Type B pancreatic cell (in vitro differentiated cells): ENCODE data around the gene SCYGR4. TPM values are rescaled to one million over a fixed set of nuclear protein-coding genes. Genes with fewer than 3 reads are reported as not detected.
"Not testable (repeated sequence)": the region's sequence is repeated elsewhere in the genome, so short reads cannot be mapped to it uniquely, and the experiment has no call there.

ENCODE experiments used
- DNase-seq: peaks from one replicate; pipeline ENCODE4 v3.0.0; 2021; ENCODE audit warnings: mixed read lengths; ENCODE audit not compliant: unreplicated experiment; ENCODE audit errors: extremely low spot score
- H3K27ac Mint-ChIP-seq: 2 replicates; pipeline ENCODE4 v1.8.0; 2021; ENCODE audit warnings: mild to moderate bottlenecking, mixed read lengths
- H3K27me3 Mint-ChIP-seq: 2 replicates; pipeline ENCODE4 v1.8.0; 2021; ENCODE audit warnings: mixed read lengths
- H3K36me3 Mint-ChIP-seq: 2 replicates; pipeline ENCODE4 v1.8.0; 2021; ENCODE audit warnings: mixed read lengths
- H3K4me1 Mint-ChIP-seq: one replicate; pipeline ENCODE4 v1.8.0; 2021; ENCODE audit warnings: mixed read lengths; ENCODE audit not compliant: unreplicated experiment
- H3K4me3 Mint-ChIP-seq: 2 replicates; pipeline ENCODE4 v1.8.0; 2021; ENCODE audit warnings: mild to moderate bottlenecking, mixed read lengths
- H3K9me3 Mint-ChIP-seq: 2 replicates; pipeline ENCODE4 v1.8.0; 2021; ENCODE audit warnings: mixed read lengths
- CTCF ChIP-seq: fragments of 200-600 bp; sonication (generic); conservative IDR thresholded peaks from 2 replicates; pipeline ENCODE4 v1.5.0; 2021; ENCODE audit warnings: antibody characterized with exemption, mild to moderate bottlenecking
- total RNA-seq: library from RNA; stranded (reverse); gene quantifications from 2 replicates; pipeline ENCODE4 v1.2.1, GENCODE V29; 2021; ENCODE audit warnings: low replicate concordance

The SCYGR4 gene
- total RNA-seq, 1 donor from 2014 or later: not detected

DNA sequence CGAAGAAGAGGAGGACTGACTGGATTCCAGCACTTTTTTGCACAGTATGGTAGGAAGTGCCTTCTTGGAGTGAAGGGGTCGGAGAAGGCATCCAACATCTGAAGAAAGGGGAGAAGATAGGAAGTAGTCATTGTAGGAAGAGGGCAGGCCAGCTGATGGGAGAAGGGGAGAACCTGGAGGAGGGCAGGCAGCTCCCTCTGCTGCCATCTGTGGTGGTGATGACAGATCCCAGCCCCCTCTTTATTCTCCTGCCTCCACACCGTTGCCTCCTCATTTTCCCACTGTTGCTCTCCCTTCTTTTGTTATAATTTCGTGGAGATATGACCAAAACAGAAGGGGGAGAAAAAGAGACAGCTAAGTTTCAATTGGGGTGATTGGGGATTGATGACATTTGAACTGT is 21.5 kb upstream of the SCYGR4 start:
- no peak for TF ChIP-seq CTCF
- Mint-ChIP-seq H3K27ac (no peak overlapping the region), H3K4me1 (no peaks in the 10 kb centered on the region), H3K4me3 (no peak overlapping the region), H3K9me3 (no peaks in the 10 kb centered on the region), H3K36me3 (no peaks in the 10 kb centered on the region), H3K27me3 (peaks cover 6% of the 10 kb centered on the region)
- no peak for DNase-seq

DNA sequence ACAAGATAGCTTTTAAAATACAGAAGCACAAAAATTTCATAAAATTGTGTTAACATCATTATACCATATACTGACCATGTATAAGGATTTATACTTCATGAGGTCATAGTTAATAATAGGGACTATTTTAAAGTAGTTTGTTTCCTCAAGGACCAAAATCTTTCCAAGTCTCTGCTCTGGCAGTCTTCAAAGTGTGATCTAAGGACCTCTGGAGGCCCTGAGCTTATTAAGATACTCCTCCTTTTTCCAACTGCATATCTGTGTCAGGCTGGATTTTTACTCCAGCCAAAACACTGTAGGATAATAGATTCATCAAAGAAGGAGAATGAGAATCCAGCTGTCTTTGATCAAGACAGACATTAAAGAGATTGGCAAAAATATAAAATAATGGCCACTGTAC is 20.3 kb upstream of the SCYGR4 start:
- Mint-ChIP-seq H3K36me3 (no peaks in the 10 kb centered on the region), H3K27ac (no peak overlapping the region), H3K9me3 (no peaks in the 10 kb centered on the region), H3K27me3 (peaks cover 6% of the 10 kb centered on the region), H3K4me1 (no peaks in the 10 kb centered on the region), H3K4me3 (no peak overlapping the region)
- no peak for TF ChIP-seq CTCF
- no peak for DNase-seq

- no peak for DNase-seq
- Mint-ChIP-seq H3K27me3 (peaks cover 6% of the 10 kb centered on the region), H3K4me1 (no peaks in the 10 kb centered on the region), H3K27ac (no peak overlapping the region), H3K9me3 (no peaks in the 10 kb centered on the region), H3K4me3 (no peak overlapping the region), H3K36me3 (no peaks in the 10 kb centered on the region)
- no peak for TF ChIP-seq CTCF
Observed at GRCh38 chr2:227597998-227598397, 19.3 kb upstream of the SCYGR4 start.

- not testable (repeated sequence) for H3K27me3 Mint-ChIP-seq, H3K27ac Mint-ChIP-seq, H3K4me3 Mint-ChIP-seq, H3K9me3 Mint-ChIP-seq, H3K36me3 Mint-ChIP-seq, H3K4me1 Mint-ChIP-seq, DNase-seq
Observed at GRCh38 chr2:227598835-227599503, 18.3 kb upstream of the SCYGR4 start, which contains the start of gene SCYGR2. Gene SCYGR2 (plus strand): TSS chr2:227598893. CDS start chr2:227598893, 0 bp downstream.

GRCh38 chr2:227602358-227602757 is 14.9 kb upstream of the SCYGR4 start:
- no peak for TF ChIP-seq CTCF
- Mint-ChIP-seq H3K4me1 (no peaks in the 10 kb centered on the region), H3K4me3 (no peak overlapping the region), H3K27ac (no peak overlapping the region), H3K36me3 (no peaks in the 10 kb centered on the region), H3K9me3 (no peaks in the 10 kb centered on the region), H3K27me3 (no peaks in the 10 kb centered on the region)
- DNase-seq: no peak

DNA sequence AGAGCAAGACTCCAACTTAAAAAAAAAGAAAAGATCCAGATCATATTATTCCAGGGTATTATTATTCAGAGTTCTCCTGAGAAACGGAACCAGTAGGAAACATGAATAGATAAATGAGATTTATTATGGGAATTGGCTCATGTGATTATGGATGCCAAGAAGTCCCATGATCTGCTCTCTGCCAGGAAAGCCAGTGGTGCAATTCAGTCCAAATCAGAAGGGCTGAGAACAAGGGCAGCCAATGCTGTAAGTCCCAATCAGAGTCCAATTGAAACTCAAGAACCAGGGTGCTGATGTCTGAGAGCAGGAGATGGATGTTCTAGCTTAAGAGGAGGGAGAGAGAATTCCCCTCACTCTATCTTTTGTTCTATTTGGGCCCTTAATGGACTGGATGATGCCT is 10.8 kb upstream of the SCYGR4 start:
- no peak for TF ChIP-seq CTCF
- no peaks in the 10 kb centered on the region for H3K27me3 Mint-ChIP-seq
- DNase-seq: no peak
- H3K9me3 Mint-ChIP-seq: no peaks in the 10 kb centered on the region
- no peak overlapping the region for H3K27ac Mint-ChIP-seq
- H3K4me3 Mint-ChIP-seq: no peak overlapping the region
- no peaks in the 10 kb centered on the region for H3K36me3 Mint-ChIP-seq
- no peaks in the 10 kb centered on the region for H3K4me1 Mint-ChIP-seq
